Heart left ventricle (tissue), 16 donors: ENCODE results near the gene DCTN4. TPM values are rescaled to one million over a fixed set of nuclear protein-coding genes. Genes with fewer than 3 reads are reported as not detected.

Experiments
- ATAC-seq, 4 donors: fragments of 200-7000 bp; cut with Tn5 transposase; one replicate each; pipeline ENCODE4 v1.9.1; 2020 to 2022; ENCODE audit warnings: moderate library complexity in 4 of 4, mild to moderate bottlenecking in 3 of 4, moderate number of reproducible peaks in 1 of 4
- DNase-seq, 5 donors: peaks; one replicate each; pipeline ENCODE4 v3.0.0-alpha.2; 2020
- H3K27ac ChIP-seq, 12 donors: fragments of 200-600 bp; sonication (generic) in 4 of 12; one replicate each; pipeline versions ENCODE4 v1.5.0 to v1.8.0; 2016 to 2022; ENCODE audit warnings: mild to moderate bottlenecking in 2 of 12
- H3K27me3 ChIP-seq, 9 donors: fragments of 200-600 bp; sonication (generic) in 2 of 9; one replicate each; pipeline versions ENCODE4 v1.5.1 to v1.8.0; 2016 to 2022; ENCODE audit warnings: mild to moderate bottlenecking in 3 of 9
- H3K36me3 ChIP-seq, 9 donors: fragments of 200-600 bp; sonication (generic) in 2 of 9; one replicate each; pipeline versions ENCODE4 v1.5.0 to v1.8.0; 2018 to 2022; ENCODE audit warnings: mild to moderate bottlenecking in 2 of 9
- H3K4me1 ChIP-seq, 12 donors: fragments of 200-600 bp; sonication (generic) in 4 of 12; one replicate each; pipeline versions ENCODE4 v1.5.0 to v1.8.0; 2016 to 2022; ENCODE audit warnings: mild to moderate bottlenecking in 3 of 12
- H3K4me3 ChIP-seq, 12 donors: fragments of 200-600 bp; sonication (generic) in 4 of 12; one replicate each; pipeline versions ENCODE4 v1.5.0 to v1.8.0; 2017 to 2022; ENCODE audit warnings: mild to moderate bottlenecking in 9 of 12, moderate library complexity in 4 of 12
- H3K9me3 ChIP-seq, 12 donors: fragments of 200-600 bp; sonication (generic) in 4 of 12; one replicate each; pipeline versions ENCODE4 v1.5.0 to v1.8.0; 2016 to 2022; ENCODE audit warnings: mild to moderate bottlenecking in 1 of 12
- CTCF ChIP-seq, 12 donors: fragments of 200-600 bp; sonication (generic) in 4 of 12; IDR thresholded peaks; one replicate each; pipeline versions ENCODE4 v1.5.0 to v1.8.0; 2018 to 2022; ENCODE audit warnings: antibody characterized with exemption in 12 of 12, mild to moderate bottlenecking in 5 of 12
- POLR2A ChIP-seq, 2 donors: fragments of 450-650 bp; IDR thresholded peaks; one replicate each; pipeline ENCODE4 v1.6.1; 2017; ENCODE audit warnings: antibody characterized with exemption in 2 of 2, mild to moderate bottlenecking in 2 of 2, moderate library complexity in 2 of 2
- WGBS, 4 donors: extraction: QIAGEN DNeasy Blood & Tissue Kit in 2 of 4; methylation state at CpG; one replicate each; pipeline versions ENCODE4 v1.1.5 to v1.1.7; 2013 to 2018; 5-methylcytosine and 5-hydroxymethylcytosine counted together
- intact Hi-C, 10 donors: fragments of 100-400 bp; cut with DNase I; formaldehyde crosslinking; loops; one replicate each; pipeline versions ENCODE4 v1.11.1 to v1.14.2; 2022
- polyA plus RNA-seq, 2 donors: library from polyadenylated mRNA; stranded (reverse); fragments of 200-250 nt; gene quantifications; one replicate each; pipeline ENCODE4 v1.2.3, GENCODE V29; 2013
- total RNA-seq, 9 donors: library from RNA; depleted of rRNA in 2 of 9; stranded (reverse); fragments of >200 nt in 2 of 9; fragmentation: NEBNext Ultra II Directional in 3 of 9; extraction: Animal tissue kit (Norgen Biotek cat#: 25700) in 3 of 9; gene quantifications; one replicate each; pipeline versions ENCODE4 v1.1.0 to v1.2.4, GENCODE V29; 2016 to 2023
- donor health status: ischemic (EF 13 %, LVEDD 7.1; RV severe dilation, severe dysfunction).
- donor health status: healthy with polysubstance abuse.
- donor health status: DM: no; HTN: yes; CAD: no.
- donor health status: DM: no; HTN: no; CAD: no.
- donor health status: ischemic (EF 25% LVEDD 6.9; RV normal size, moderate dysfunction).
- donor health status: ischemic (EF 25% LVEDD 5.7; RV mildly dilated, moderate dysfunction).
- donor health status: healthy.
- donor health status: DM: yes; HTN: yes; CAD: no.
- donor health status: ischemic (EF 35%, LVEDD 5.7; RV mildly dilated, moderate dysfunction).
- donor health status: nonischemic (EF 11% LVEDD 7.7; RV severe dilation, severe dysfunction).
- donor health status: DM: yes; HTN: yes; CAD: no.
- donor health status: PGD.
- donor health status: ischemic (EF 29% LVEDD 5.4; RV normal size, mild dysfunction).
- donor health status: nonischemic (EF 23%, LVEDD 6.1; RV moderate dilation, normal function).

DCTN4 gene
- total and polyA plus RNA-seq, 11 donors: 18.9 to 70.6 (median 44.2) TPM

- peak overlapping the region in 2 of 12 donors; percentile 12 to 20 for H3K27ac ChIP-seq
- H3K27me3 ChIP-seq: no peaks in the 10 kb centered on the region
- no peaks in the 10 kb centered on the region for H3K36me3 ChIP-seq
- H3K9me3 ChIP-seq: no peaks in the 10 kb centered on the region
- H3K4me1 ChIP-seq: peaks cover 0 to 25% (median 0%) of the 10 kb centered on the region in 12 donors
- TF ChIP-seq CTCF (IDR thresholded peaks at IDR 0.05) (no peak), POLR2A (IDR thresholded peaks at IDR 0.05) (no peak)
- DNase-seq: no peak
- no peak overlapping the region for H3K4me3 ChIP-seq
- ATAC-seq: no peak
- intact Hi-C loops: no loop called here
- 60 to 73% (median 60%) methylated on average over 1 of the region's 1 CpG for WGBS, 4 donors
These were observed 12.4 kb upstream of the DCTN4 start for GRCh38 chr5:150771034-150771795.

GRCh38 chr5:150766251-150766650, 7.4 kb upstream of the DCTN4 start:
- ATAC-seq: no peak
- peaks cover 0 to 68% (median 1%) of the 10 kb centered on the region in 12 donors for H3K4me1 ChIP-seq
- 56 to 72% (median 61%) methylated on average over 2 of the region's 2 CpGs for WGBS, 4 donors
- H3K27me3 ChIP-seq: no peaks in the 10 kb centered on the region
- intact Hi-C loops: no loop called here
- TF ChIP-seq POLR2A (IDR thresholded peaks at IDR 0.05) (no peak), CTCF (IDR thresholded peaks at IDR 0.05) (no peak)
- H3K9me3 ChIP-seq: no peaks in the 10 kb centered on the region
- no peaks in the 10 kb centered on the region for H3K36me3 ChIP-seq
- H3K4me3 ChIP-seq: no peak overlapping the region
- no peak for DNase-seq
- peak overlapping the region in 1 of 12 donors; percentile 44 for H3K27ac ChIP-seq

- Histone ChIP-seq H3K4me1 (peaks cover 0 to 63% (median 1%) of the 10 kb centered on the region in 12 donors), H3K4me3 (no peak overlapping the region), H3K27me3 (no peaks in the 10 kb centered on the region), H3K36me3 (no peaks in the 10 kb centered on the region), H3K9me3 (no peaks in the 10 kb centered on the region), H3K27ac (peak overlapping the region in 1 of 12 donors; percentile 92)
- WGBS, 4 donors: 90 to 95% (median 92%) methylated on average over 1 of the region's 1 CpG
- intact Hi-C loops: no loop called here
- ATAC-seq (no peak), DNase-seq (no peak)
- TF ChIP-seq POLR2A (IDR thresholded peaks at IDR 0.05): no peak
- no peak for TF ChIP-seq CTCF (IDR thresholded peaks at IDR 0.05)
These were observed 7.0 kb upstream of the DCTN4 start for GRCh38 chr5:150765799-150766169.

- H3K27me3 ChIP-seq: no peaks in the 10 kb centered on the region
- H3K9me3 ChIP-seq: no peaks in the 10 kb centered on the region
- peak overlapping the region in 2 of 12 donors; percentile 21 to 92 for H3K27ac ChIP-seq
- peaks cover 0 to 57% (median 1%) of the 10 kb centered on the region in 12 donors for H3K4me1 ChIP-seq
- TF ChIP-seq CTCF (IDR thresholded peaks at IDR 0.05) (no peak), POLR2A (IDR thresholded peaks at IDR 0.05) (no peak)
- ATAC-seq: peak in 2 of 4 donors; percentile 40 to 51
- no peaks in the 10 kb centered on the region for H3K36me3 ChIP-seq
- no peak for DNase-seq
- intact Hi-C loops: no loop called here
- no peak overlapping the region for H3K4me3 ChIP-seq
- 70 to 96% (median 92%) methylated on average over 2 of the region's 2 CpGs for WGBS, 4 donors
These were observed 6.4 kb upstream of the DCTN4 start for GRCh38 chr5:150765011-150765798.
